GM23338 (cell line): ENCODE results near the gene ATP8A1. TPM values are rescaled to one million over a fixed set of nuclear protein-coding genes. Genes with fewer than 3 reads are reported as not detected.

Source experiments
- ATAC-seq: fragments of 200-7000 bp; cut with Tn5 transposase; 3 replicates; pipeline ENCODE4 v1.9.1; 2020
- DNase-seq: peaks from one replicate; pipeline ENCODE4 v3.0.0-alpha.2; 2015; ENCODE audit warnings: low spot score
- H2AFZ ChIP-seq: fragments of 200-600 bp; sonication (generic); 2 replicates; pipeline ENCODE4 v1.8.0; 2016; ENCODE audit warnings: antibody characterized with exemption, mild to moderate bottlenecking, moderate library complexity
- H3F3A ChIP-seq: fragments of 200-600 bp; sonication (generic); replicated peaks from 2 replicates; pipeline ENCODE4 v1.8.0; 2017; ENCODE audit warnings: antibody characterized with exemption, mixed run types, low read depth
- H3K27ac ChIP-seq: fragments of 200-600 bp; sonication (generic); 2 replicates; pipeline ENCODE4 v1.6.1; 2016; ENCODE audit warnings: low read depth
- H3K27me3 ChIP-seq: fragments of 200-600 bp; sonication (generic); 2 replicates; pipeline ENCODE4 v1.8.0; 2016; ENCODE audit warnings: mild to moderate bottlenecking, mixed run types, moderate library complexity; ENCODE audit not compliant: insufficient read depth
- H3K36me3 ChIP-seq: fragments of 200-600 bp; sonication (generic); 2 replicates; pipeline ENCODE4 v1.8.0; 2016; ENCODE audit warnings: mild to moderate bottlenecking; ENCODE audit not compliant: insufficient read depth
- H3K4me1 ChIP-seq: fragments of 200-600 bp; sonication (generic); 2 replicates; pipeline ENCODE4 v1.8.0; 2016; ENCODE audit warnings: mild to moderate bottlenecking, moderate library complexity; ENCODE audit not compliant: insufficient read depth
- H3K4me2 ChIP-seq: fragments of 200-600 bp; sonication (generic); 2 replicates; pipeline ENCODE4 v1.7.1; 2017; ENCODE audit warnings: mixed run types
- H3K4me3 ChIP-seq: fragments of 200-600 bp; sonication (generic); 2 replicates; pipeline ENCODE4 v1.6.1; 2016; ENCODE audit warnings: mixed run types
- H3K79me2 ChIP-seq: fragments of 200-600 bp; sonication (generic); replicated peaks from 2 replicates; pipeline ENCODE4 v1.8.0; 2017; ENCODE audit warnings: mild to moderate bottlenecking; ENCODE audit not compliant: insufficient read depth
- H3K9me2 ChIP-seq: fragments of 200-600 bp; sonication (generic); 2 replicates; pipeline ENCODE4 v1.8.0; 2017; ENCODE audit not compliant: insufficient read depth
- H4K20me1 ChIP-seq: fragments of 200-600 bp; sonication (generic); replicated peaks from 2 replicates; pipeline ENCODE4 v1.8.0; 2017; ENCODE audit warnings: mild to moderate bottlenecking; ENCODE audit not compliant: insufficient read depth
- H3K27ac Mint-ChIP-seq: 2 replicates; pipeline ENCODE4 v1.8.0; 2020; ENCODE audit warnings: inconsistent platforms, mild to moderate bottlenecking, moderate library complexity, mixed read lengths
- H3K27me3 Mint-ChIP-seq: 3 replicates; pipeline ENCODE4 v1.8.0; 2022; ENCODE audit warnings: low read depth, mild to moderate bottlenecking, moderate library complexity, mixed read lengths, inconsistent platforms; ENCODE audit not compliant: insufficient read depth, poor library complexity
- H3K36me3 Mint-ChIP-seq: 3 replicates; pipeline ENCODE4 v1.8.0; 2021; ENCODE audit warnings: low read depth, mild to moderate bottlenecking, inconsistent platforms, moderate library complexity, mixed read lengths
- H3K4me1 Mint-ChIP-seq: 3 replicates; pipeline ENCODE4 v1.8.0; 2020; ENCODE audit warnings: mild to moderate bottlenecking, inconsistent platforms, mixed read lengths
- H3K4me3 Mint-ChIP-seq: 3 replicates; pipeline ENCODE4 v1.8.0; 2021; ENCODE audit warnings: moderate library complexity, mild to moderate bottlenecking, inconsistent platforms, mixed read lengths
- H3K9me3 Mint-ChIP-seq: 3 replicates; pipeline ENCODE4 v1.8.0; 2020; ENCODE audit warnings: moderate library complexity, mild to moderate bottlenecking, inconsistent platforms, mixed read lengths
- CREB1 ChIP-seq: fragments of 250-450 bp; sonication (Bioruptor Pico); IDR thresholded peaks from 2 replicates; pipeline ENCODE4 v1.5.0; 2020; ENCODE audit warnings: low read depth, mild to moderate bottlenecking, moderate library complexity
- CTCF ChIP-seq, 2 experiments: fragments of 200-600 bp in 1 of 2; sonication (generic) in 1 of 2; conservative IDR thresholded peaks; 2 replicates each; pipeline versions ENCODE4 v1.5.1 to v1.6.1; 2016 to 2017; ENCODE audit warnings: antibody characterized with exemption in 2 of 2, low read depth in 2 of 2, mild to moderate bottlenecking in 2 of 2, moderate library complexity in 1 of 2
- ETS1 ChIP-seq: IDR thresholded peaks from 2 replicates; pipeline ENCODE4 v1.6.1; 2016; ENCODE audit warnings: antibody characterized with exemption
- EZH2 ChIP-seq: fragments of 200-600 bp; sonication (generic); IDR thresholded peaks from one replicate; pipeline ENCODE4 v1.8.0; 2017; ENCODE audit warnings: antibody characterized with exemption, mild to moderate bottlenecking, low read depth; ENCODE audit not compliant: unreplicated experiment
- EZH2phosphoT487 ChIP-seq: fragments of 200-600 bp; sonication (generic); IDR thresholded peaks from one replicate; pipeline ENCODE4 v1.8.1; 2018; ENCODE audit warnings: antibody characterized with exemption; ENCODE audit not compliant: unreplicated experiment
- JUNB ChIP-seq: IDR thresholded peaks from one replicate; pipeline ENCODE4 v1.6.1; 2016; ENCODE audit warnings: antibody characterized with exemption; ENCODE audit not compliant: unreplicated experiment
- NANOG ChIP-seq: IDR thresholded peaks from 2 replicates; pipeline ENCODE4 v1.6.1; 2016; ENCODE audit warnings: antibody characterized with exemption, borderline replicate concordance
- POLR2AphosphoS5 ChIP-seq: IDR thresholded peaks from 2 replicates; pipeline ENCODE4 v1.6.1; 2016; ENCODE audit warnings: antibody characterized with exemption, low read depth
- STAT1 ChIP-seq: IDR thresholded peaks from one replicate; pipeline ENCODE4 v1.6.1; 2016; ENCODE audit warnings: antibody characterized with exemption; ENCODE audit not compliant: unreplicated experiment
- ZNF114 ChIP-seq: fragments of 250-450 bp; sonication (Bioruptor Pico); IDR thresholded peaks from 2 replicates; pipeline ENCODE4 v1.5.0; 2020; ENCODE audit warnings: mild to moderate bottlenecking, moderate library complexity
- ZNF331 ChIP-seq: fragments of 250-450 bp; sonication (Bioruptor Pico); IDR thresholded peaks from 2 replicates; pipeline ENCODE4 v1.5.0; 2020; ENCODE audit warnings: low read depth, mild to moderate bottlenecking, moderate library complexity
- ZNF462 ChIP-seq: fragments of 250-450 bp; sonication (Bioruptor Pico); IDR thresholded peaks from 2 replicates; pipeline ENCODE4 v1.5.0; 2020; ENCODE audit warnings: mild to moderate bottlenecking, moderate library complexity
- polyA plus RNA-seq: library from polyadenylated mRNA; unstranded; fragments of >200 nt; fragmentation: Nextera tagmentation; extraction: Ambion mirVana; gene quantifications from 2 replicates; pipeline ENCODE4 v1.2.1, GENCODE V29; 2016
- total RNA-seq: library from RNA; depleted of rRNA; stranded (reverse); fragments of >200 nt; shearing (Covaris generic); gene quantifications from 2 replicates; pipeline ENCODE4 v1.2.3, GENCODE V29; 2014
- TF ChIP-seq, protein P1 (sequence below): IDR thresholded peaks from one replicate; pipeline ENCODE4 v1.6.1; 2018; ENCODE audit warnings: antibody characterized with exemption; ENCODE audit not compliant: unreplicated experiment

ATP8A1 gene
- total and polyA plus RNA-seq, 2 experiments from 2014 or later, result 6.8 to 66.3 TPM

GRCh38 chr4:42632653-42633382 is 24.1 kb downstream of the ATP8A1 start:
- H3K27ac Mint-ChIP-seq, result no peak overlapping the region
- no peaks in the 10 kb centered on the region for H3K27me3 ChIP-seq
- H3K4me2 ChIP-seq, result no peak overlapping the region
- 0 out of 2 replicates have a peak, but pooled peaks cover 6% of the 10 kb centered on the region for H4K20me1 ChIP-seq
- DNase-seq, result no peak
- no peaks in the 10 kb centered on the region for H3K36me3 Mint-ChIP-seq
- H2AFZ ChIP-seq, result no peak overlapping the region
- TF ChIP-seq CREB1 (CRISPR knock-in tag), result no peak
- TF ChIP-seq ZNF462 (CRISPR knock-in tag), result no peak
- no peak for TF ChIP-seq POLR2AphosphoS5
- no peak for TF ChIP-seq ZNF331 (CRISPR knock-in tag)
- TF ChIP-seq EZH2, result no peak
- no peak for TF ChIP-seq NANOG
- TF ChIP-seq ZNF114, result no peak
- TF ChIP-seq EZH2phosphoT487, result no peak
- TF ChIP-seq ETS1, result no peak
- no peak for TF ChIP-seq CTCF (conservative IDR thresholded peaks at IDR 0.05; ENCODE audit: low read depth in 2 of 2)
- no peak for TF ChIP-seq STAT1
- TF ChIP-seq JUNB, result no peak
- TF ChIP-seq, protein P1, sequence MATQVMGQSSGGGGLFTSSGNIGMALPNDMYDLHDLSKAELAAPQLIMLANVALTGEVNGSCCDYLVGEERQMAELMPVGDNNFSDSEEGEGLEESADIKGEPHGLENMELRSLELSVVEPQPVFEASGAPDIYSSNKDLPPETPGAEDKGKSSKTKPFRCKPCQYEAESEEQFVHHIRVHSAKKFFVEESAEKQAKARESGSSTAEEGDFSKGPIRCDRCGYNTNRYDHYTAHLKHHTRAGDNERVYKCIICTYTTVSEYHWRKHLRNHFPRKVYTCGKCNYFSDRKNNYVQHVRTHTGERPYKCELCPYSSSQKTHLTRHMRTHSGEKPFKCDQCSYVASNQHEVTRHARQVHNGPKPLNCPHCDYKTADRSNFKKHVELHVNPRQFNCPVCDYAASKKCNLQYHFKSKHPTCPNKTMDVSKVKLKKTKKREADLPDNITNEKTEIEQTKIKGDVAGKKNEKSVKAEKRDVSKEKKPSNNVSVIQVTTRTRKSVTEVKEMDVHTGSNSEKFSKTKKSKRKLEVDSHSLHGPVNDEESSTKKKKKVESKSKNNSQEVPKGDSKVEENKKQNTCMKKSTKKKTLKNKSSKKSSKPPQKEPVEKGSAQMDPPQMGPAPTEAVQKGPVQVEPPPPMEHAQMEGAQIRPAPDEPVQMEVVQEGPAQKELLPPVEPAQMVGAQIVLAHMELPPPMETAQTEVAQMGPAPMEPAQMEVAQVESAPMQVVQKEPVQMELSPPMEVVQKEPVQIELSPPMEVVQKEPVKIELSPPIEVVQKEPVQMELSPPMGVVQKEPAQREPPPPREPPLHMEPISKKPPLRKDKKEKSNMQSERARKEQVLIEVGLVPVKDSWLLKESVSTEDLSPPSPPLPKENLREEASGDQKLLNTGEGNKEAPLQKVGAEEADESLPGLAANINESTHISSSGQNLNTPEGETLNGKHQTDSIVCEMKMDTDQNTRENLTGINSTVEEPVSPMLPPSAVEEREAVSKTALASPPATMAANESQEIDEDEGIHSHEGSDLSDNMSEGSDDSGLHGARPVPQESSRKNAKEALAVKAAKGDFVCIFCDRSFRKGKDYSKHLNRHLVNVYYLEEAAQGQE, result no peak
- no peak overlapping the region for H3K27ac ChIP-seq
- no peaks in the 10 kb centered on the region; the same call in 1 of the 2 replicates for H3K79me2 ChIP-seq
- no peak overlapping the region for H3K4me3 ChIP-seq
- no peaks in the 10 kb centered on the region for H3K4me1 ChIP-seq
- no peaks in the 10 kb centered on the region for H3F3A ChIP-seq
- H3K36me3 ChIP-seq, result no peaks in the 10 kb centered on the region
- peaks cover 5% of the 10 kb centered on the region for H3K4me1 Mint-ChIP-seq
- H3K27me3 Mint-ChIP-seq, result no peaks in the 10 kb centered on the region
- H3K4me3 Mint-ChIP-seq, result no peak overlapping the region
- no peak for ATAC-seq
- H3K9me2 ChIP-seq, result no peaks in the 10 kb centered on the region; the same call in 1 of the 2 replicates
- H3K9me3 Mint-ChIP-seq, result no peaks in the 10 kb centered on the region
